NCI-H510A (cell line): ENCODE data around the gene IRF4.

Experiments
- DNase-seq: peaks from one replicate; lab custom pipeline; 2025; lab: John Stamatoyannopoulos, UW

Gene IRF4

GRCh38 chr6:381742-382461 is 9.7 kb upstream of the IRF4 start:
- DNase-seq: no peak

DNA sequence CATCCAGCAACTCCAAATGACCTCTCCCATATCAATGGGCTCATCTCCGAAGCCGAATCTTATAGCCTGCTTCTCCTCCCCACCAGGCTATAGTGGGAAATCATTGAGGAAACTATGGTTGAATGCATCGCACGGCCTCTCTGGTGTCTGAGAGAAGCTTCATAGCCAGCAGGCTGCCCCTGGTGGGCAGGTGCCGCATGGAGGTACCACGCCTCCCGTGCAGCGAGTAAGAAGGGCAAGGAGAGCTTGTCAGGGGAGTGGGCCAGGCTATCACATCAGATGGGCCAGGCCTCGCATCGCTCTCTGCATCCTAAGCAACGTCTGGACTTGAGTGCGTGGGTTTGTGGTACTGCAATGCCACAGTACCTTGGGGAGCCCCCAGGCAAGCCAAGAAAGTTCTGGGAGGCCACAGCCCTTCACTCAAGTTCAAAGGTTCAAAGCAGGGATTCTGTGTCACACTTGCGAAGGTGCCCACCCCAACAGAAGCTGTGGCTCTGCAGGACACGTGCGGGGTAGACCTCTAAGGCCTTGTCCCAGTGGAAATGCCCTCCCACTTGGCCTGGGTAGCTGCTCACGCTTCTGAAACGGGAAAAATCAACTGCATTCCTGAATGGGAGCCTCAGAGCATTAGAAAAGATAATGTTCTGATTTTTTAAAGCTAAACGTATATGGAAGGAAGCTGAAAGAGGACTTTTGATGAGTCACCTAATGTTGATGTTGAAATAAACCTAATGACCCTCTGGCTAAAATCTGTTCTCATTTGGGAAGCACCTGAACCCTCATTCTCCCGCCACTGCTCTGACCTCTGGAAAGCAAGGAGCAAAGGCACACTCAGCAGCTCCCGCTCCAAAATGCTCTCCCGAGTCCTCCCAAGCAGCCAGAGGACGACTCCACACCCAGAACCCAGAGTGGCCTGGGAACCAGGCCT is 8.4 kb upstream of the IRF4 start:
- no peak for DNase-seq

DNA sequence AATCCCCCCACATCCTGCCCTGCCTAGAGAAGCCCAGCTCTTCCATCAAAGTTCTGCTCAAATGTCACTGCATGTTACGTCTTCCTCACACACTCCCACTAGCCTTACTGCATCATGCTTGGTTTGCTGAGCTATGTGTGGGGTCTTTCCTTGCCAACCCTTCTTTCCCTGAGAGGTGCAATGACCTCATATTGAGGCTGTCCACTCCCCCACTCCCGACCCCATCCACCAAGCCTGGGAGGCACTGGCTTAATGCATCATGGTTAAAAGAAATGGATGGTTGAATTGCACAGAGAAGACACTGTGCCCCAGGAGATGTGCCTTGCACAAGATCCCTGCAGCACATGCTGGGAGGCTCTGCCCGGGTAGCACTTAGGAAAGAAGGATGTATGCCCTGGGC is 7.7 kb upstream of the IRF4 start:
- DNase-seq: no peak

DNA sequence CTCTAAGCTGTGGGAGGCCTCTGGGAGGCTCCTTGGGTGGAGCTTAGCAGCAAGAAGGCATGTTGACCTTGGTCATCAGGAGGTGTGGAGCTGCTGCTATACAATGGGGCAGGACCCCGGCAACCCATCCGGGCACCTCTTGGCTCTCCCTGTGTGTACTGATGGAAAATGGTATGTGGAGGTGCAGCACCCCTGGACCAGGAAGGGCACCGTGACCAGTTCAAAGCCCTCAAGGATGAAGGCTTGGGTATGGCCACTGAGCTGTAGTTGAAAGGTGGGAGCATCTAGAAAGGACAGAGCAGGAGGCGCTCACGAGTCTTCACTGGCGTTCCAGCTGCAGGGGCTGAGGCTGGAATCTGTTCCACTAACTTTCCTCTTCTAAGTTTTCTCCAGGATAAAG is 6.7 kb upstream of the IRF4 start:
- DNase-seq: no peak

- DNase-seq: no peak
Measured at GRCh38 chr6:385614-386013, 5.9 kb upstream of the IRF4 start.

GRCh38 chr6:386688-387266 is 4.8 kb upstream of the IRF4 start:
- DNase-seq: no peak

DNA sequence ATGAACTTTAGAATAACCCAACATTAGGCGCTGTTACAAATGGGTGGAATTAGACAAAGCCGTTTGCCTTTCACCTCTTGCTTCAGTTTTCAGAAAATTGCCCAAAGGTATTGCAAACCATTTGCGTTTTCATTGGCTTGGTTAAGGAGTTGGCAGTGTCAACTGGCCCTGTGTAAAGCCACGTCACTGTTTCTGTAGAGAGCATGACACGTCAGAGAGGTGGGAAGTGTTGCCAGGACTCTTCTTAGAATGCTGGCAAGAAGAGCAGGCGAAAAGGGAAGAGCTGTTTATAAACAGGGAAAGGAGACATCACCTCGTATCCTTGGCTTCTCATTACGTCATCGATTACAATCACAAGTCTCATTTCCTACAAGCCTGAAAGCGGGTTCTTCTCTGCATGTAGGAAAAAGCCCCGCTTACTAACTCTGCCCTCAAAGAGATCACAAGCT is 4.2 kb upstream of the IRF4 start:
- no peak for DNase-seq

DNA sequence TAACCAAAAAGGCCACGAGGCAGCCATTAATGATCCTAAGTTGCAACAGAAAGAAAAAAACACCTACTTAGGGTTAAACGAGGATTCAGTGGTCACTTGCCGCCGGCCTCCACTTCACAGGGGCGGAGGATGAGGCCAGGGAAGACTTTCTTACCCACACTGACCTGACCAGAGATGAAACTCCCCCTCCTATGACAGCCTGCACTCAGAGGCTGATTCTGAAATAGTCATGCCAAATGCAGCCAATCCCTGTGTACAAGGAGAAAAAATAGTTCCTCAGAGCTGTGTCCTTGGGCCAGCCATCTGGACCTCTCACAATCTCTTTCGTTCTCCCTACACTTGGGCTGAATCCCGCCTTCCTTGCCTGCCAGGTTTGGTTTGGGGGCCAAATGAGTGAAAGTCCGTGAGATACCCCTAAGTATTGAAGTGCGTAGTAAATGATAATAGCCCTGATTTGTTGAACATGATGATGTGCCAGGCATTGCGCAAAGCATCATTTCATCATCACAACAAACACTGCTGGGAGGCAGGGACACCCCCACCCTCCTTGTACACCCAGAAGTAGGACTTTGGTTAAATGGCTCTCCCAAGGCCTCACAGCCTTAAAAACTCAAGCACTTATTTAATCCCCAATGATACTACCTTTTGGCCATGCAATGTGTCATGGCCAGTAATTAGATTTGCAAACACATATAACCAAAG is 3.2 kb upstream of the IRF4 start:
- DNase-seq: no peak

DNA sequence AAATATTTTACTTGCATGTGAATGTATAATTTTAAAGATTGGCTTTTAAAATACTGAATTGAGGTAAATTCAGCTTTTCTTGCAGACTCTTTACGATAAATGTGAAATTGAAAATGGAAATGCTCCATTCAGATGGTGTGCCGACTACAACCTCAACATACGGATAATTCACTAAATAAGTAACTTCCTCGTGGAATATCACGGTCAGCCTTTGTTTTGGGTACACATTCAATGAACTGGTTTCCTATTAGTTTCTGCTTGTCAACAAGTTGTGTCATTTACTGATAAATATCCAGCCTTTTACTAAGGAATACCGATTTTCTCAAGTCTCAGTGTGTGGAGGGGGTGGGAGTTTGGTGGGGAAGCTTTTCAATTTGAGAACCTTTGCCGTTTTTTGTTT is 2.4 kb upstream of the IRF4 start:
- DNase-seq: no peak

DNA sequence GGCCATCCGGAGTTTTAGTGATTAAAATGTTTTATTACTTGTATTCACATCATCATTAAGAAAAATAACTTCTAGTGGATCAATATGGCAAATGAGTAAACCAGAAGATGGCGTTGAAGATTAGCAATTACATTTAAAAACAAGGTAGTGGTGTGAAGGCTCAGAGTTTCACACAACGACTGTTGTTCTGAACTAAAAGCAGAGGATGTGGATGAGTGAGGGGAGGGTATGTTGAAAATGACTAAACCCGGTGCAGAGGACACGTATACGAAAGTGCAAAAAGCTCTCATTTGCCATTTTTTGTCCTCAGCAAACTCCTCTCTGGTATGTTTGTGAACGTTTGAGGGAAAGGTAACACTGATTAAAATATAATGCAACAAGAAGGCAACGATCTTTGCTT is 1.9 kb upstream of the IRF4 start:
- DNase-seq: no peak

DNA sequence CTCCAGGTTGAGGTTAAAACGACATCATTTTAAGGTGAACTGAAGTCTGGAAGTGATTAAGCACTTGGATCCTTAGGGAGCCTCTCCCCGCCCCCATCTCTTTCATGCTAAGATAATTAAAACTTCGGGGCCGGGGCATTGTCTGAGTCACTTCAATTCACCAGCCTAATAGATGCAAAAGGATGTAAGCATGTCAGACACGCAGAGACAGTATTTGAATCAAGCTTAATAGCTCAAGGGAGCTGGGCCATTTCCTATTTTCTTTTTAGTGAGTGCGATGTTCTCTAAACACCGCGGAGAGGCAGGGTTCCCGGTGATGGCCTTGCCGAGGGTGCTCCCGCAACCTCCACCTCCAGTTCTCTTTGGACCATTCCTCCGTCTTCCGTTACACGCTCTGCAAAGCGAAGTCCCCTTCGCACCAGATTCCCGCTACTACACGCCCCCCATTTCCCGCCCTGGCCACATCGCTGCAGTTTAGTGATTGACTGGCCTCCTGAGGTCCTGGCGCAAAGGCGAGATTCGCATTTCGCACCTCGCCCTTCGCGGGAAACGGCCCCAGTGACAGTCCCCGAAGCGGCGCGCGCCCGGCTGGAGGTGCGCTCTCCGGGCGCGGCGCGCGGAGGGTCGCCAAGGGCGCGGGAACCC is 516 bp upstream of the IRF4 start:
- DNase-seq: no peak

- DNase-seq: no peak
Measured at GRCh38 chr6:392441-393390, 1.2 kb downstream of the IRF4 start.

DNA sequence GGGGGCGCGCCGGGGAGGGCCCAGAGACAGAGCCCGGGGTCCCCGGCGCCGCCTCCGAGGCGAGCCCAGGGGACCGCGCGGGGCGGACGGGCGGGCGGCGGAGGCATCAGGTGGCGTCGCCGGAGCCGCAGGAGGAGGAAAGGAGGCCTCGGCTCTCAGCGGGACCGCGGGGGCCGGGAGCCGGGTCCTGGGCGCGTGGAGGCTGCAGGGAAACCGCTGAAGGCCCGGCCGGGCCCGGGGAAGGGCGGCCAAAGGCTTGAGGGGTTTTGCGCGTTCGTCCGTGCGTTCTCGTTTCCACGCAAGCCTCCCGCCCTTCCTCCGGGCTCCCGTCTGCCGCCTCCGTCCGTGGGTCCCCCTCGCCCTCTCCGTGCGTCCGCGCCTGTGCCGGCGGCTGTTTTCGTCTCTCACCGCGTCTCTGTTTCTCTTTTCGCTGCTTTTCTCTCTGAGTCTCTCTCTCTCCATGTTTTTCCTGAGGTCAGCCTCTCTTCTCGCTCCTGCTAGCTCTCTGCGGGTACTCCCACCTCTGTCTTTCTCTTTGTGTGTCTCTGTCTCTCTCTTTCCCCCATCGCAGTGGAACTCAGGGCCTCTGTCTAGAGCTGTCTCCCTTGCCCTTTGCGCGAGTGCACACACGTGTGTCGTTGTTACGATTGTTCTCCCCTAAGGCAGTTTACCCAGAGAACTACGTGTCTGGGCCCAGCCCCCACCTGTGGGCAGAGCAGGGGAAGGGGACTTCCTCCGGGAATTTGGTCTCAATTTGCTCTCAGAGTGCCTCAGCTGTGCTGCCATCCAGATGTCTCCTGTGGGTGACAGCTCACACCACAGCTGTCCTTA is 2.1 kb downstream of the IRF4 start:
- DNase-seq: no peak

DNA sequence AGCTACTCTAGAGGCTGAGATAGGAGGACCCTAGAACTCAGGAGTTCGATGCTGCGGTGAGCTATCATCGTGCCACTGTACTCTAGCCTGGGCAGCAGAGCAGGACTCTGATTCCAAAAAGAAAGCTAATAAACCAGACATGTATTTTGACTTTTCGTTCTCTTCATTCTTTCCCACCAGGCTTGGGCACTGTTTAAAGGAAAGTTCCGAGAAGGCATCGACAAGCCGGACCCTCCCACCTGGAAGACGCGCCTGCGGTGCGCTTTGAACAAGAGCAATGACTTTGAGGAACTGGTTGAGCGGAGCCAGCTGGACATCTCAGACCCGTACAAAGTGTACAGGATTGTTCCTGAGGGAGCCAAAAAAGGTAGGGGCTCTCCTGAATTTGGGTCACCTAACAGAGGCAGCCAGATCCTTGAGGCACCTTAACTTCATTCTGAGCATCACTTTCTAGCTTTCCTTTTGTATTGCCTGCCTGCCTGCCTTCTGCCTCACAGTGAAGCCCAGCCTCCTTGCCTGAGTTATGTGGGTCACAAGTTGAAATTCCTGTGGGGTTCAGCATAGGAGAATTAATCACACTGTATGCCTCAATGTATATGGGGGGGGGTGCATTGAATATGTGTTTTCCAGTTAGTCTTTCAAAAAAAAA is 3.2 kb downstream of the IRF4 start:
- no peak for DNase-seq

GRCh38 chr6:395432-396125 is 4.0 kb downstream of the IRF4 start:
- DNase-seq: no peak

DNA sequence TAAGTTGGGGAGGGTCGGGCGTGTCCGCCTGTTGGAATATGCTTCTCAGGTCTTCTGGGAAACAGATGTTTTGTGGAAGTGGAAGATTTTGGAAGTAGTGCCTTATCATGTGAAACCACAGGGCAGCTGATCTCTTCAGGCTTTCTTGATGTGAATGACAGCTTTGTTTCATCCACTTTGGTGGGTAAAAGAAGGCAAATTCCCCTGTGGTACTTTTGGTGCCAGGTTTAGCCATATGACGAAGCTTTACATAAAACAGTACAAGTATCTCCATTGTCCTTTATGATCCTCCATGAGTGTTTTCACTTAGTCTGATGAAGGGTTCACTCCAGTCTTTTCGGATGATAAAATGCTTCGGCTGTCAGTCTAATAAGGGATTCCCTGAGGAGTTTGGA is 4.6 kb downstream of the IRF4 start:
- no peak for DNase-seq

GRCh38 chr6:397056-397455 is 5.5 kb downstream of the IRF4 start:
- DNase-seq: no peak

GRCh38 chr6:397604-398003 is 6.1 kb downstream of the IRF4 start:
- DNase-seq: no peak

DNA sequence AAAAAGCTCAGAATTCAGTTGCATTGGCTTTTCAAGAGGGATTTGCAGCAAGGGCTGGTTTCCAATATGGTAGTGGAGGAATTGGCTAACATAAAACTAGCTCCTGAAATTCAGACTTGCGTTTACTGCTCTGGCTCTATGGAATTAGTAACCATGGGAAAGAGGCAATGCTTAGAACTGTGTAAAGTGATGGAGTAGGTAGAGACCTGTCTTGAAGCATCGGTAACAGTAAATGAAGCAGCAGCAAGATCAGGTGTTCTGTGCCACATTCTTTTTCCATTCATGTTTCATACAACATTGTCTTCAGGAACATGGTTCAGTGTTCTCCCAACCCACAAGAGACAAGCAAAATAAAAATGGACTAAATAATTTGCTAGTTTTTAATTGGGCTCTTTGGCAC is 6.5 kb downstream of the IRF4 start:
- DNase-seq: no peak
